SW480 (cell line): ENCODE measurements around the gene MS4A3.
"Not testable (repeated sequence)": the region's sequence is repeated elsewhere in the genome, so short reads cannot be mapped to it uniquely, and the experiment has no call there.

Source experiments
- DNase-seq: peaks from one replicate; pipeline ENCODE4 v3.0.0-alpha.2; 2016; ENCODE audit warnings: low spot score

MS4A3 gene

GRCh38 chr11:60095477-60096120 lies 39.1 kb downstream of the MS4A3 start:
- no peak for DNase-seq

DNA sequence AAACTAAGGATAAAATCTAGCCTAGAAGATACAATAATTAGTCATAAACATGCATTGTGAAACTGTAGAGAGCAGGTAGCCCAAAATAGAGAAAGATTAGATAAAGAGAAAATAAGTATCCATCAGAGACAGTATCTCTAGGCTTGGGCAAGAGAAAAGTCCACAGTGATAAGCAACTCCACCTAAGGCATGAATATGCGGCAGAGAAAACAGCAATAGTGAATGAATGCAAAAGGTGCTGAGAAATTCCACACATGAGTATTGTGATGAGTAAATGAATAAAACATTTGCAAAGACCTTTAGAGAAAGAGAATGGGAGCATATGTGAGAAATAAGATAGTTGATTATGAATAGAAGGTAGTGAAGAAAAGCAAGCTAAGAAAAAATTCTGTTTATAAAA lies 40.7 kb downstream of the MS4A3 start:
- DNase-seq, result no peak

DNA sequence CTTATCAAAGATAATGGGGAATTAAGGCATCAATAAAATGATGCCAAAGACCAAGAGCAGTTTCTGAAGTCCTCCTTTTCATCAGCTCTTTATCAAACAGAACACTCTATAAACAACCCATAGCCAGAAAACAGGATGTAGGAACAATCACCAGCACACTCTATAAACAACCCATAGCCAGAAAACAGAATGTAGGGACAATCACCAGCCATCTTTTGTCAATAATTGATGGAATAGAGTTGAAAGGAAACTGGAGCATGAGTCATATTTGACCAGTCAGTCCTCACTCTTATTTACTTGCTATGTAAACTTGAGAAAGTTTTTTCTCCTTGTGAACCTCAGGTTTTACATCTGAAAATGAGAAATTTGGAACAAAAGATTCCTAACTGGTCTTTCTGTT lies 42.0 kb downstream of the MS4A3 start:
- no peak for DNase-seq

GRCh38 chr11:60100516-60100915 lies 44.1 kb downstream of the MS4A3 start:
- no peak for DNase-seq

- not testable (repeated sequence) for DNase-seq
These were observed 44.9 kb downstream of the MS4A3 start for GRCh38 chr11:60101368-60101767.

- DNase-seq, result not testable (repeated sequence)
These were observed 48.1 kb downstream of the MS4A3 start for GRCh38 chr11:60104471-60105115.

GRCh38 chr11:60108631-60109030 lies 52.2 kb downstream of the MS4A3 start:
- not testable (repeated sequence) for DNase-seq

- DNase-seq, result no peak
These were observed 55.3 kb downstream of the MS4A3 start for GRCh38 chr11:60111793-60112192.

GRCh38 chr11:60116996-60117790 lies 60.7 kb downstream of the MS4A3 start:
- DNase-seq, result no peak

- peak; percentile 10 for DNase-seq
These were observed 61.9 kb downstream of the MS4A3 start for GRCh38 chr11:60118338-60118737.

DNA sequence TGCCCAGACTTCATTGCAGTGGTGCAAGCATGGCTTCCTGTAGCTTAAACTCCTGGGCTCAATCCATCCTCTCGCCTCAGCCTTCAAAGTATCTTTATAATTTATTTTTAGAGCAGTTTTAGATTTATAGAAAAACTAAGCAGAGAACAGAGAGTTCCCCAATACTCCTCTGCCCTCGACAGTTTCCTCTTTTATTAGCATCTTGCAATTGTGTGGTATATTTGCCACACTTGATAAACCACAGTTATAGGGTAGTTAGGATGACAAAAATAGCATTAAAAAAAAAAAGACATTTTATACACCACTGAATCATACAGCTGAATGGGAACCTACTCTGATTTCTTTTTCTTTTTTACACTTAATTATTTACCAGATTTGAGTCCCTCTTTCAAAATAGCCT lies 63.2 kb downstream of the MS4A3 start:
- no peak for DNase-seq
